OCI-LY1 (cell line): ENCODE results near the gene SYNCRIP.

Experiments used
- EZH2 ChIP-seq: fragments of 200-600 bp; sonication (generic), shearing (Covaris generic); IDR thresholded peaks from 2 replicates; pipeline ENCODE4 v1.8.0; 2017; ENCODE audit warnings: borderline replicate concordance, mixed run types, mild to moderate bottlenecking, antibody characterized with exemption, low read length, moderate library complexity, mixed read lengths
- TF ChIP-seq, protein P1 (sequence below): fragments of 200-600 bp; sonication (generic), shearing (Covaris generic); IDR thresholded peaks from 2 replicates; pipeline ENCODE4 v1.5.1; 2017; ENCODE audit warnings: mild to moderate bottlenecking, antibody characterized with exemption, low read length, moderate library complexity, mixed read lengths

DNA sequence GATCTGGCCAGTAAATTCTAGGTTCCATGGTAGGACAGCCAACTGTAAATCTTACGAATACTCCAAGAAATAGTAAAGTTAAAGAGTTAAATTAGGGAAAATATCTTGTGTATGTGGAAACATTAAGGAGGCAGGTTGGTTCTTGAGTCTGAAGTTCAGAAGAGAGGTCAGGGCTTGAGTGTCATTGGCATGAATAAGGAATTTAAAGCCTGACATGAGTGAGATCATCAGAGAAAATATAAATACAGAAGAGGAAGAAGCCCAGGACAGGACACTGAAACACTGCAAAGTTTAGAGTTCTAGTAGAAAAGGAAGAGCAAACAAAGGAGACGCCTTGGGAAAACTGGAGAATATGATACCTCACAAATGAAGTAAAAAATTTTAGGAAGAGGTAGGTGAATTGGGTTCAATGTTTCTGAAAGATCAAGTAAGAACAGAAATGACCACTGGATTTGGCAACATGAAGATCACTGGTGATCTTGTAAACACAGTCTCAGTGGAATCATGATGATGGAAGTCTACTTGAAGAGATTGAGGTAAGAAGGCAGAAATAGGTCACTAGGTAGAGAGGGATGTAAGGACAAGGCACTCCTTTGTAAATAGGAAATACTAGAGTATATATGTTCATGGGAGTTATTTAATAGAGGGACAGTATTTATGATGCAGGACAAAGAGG is 41.6 kb upstream of the SYNCRIP start:
- TF ChIP-seq, protein P1, sequence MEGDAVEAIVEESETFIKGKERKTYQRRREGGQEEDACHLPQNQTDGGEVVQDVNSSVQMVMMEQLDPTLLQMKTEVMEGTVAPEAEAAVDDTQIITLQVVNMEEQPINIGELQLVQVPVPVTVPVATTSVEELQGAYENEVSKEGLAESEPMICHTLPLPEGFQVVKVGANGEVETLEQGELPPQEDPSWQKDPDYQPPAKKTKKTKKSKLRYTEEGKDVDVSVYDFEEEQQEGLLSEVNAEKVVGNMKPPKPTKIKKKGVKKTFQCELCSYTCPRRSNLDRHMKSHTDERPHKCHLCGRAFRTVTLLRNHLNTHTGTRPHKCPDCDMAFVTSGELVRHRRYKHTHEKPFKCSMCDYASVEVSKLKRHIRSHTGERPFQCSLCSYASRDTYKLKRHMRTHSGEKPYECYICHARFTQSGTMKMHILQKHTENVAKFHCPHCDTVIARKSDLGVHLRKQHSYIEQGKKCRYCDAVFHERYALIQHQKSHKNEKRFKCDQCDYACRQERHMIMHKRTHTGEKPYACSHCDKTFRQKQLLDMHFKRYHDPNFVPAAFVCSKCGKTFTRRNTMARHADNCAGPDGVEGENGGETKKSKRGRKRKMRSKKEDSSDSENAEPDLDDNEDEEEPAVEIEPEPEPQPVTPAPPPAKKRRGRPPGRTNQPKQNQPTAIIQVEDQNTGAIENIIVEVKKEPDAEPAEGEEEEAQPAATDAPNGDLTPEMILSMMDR: no peak
- no peak for TF ChIP-seq EZH2
